Stimulated activated naive B cell treated with anti-CD40 and anti-IgM and Interleukin-4, amounts not matched to agents 10 μg/mL and 1 μg/mL and 100 μg/mL, for 72 hours (primary cell): ENCODE data around the gene NEMP2.

Experiments used
- ATAC-seq, 2 donors: fragments of 150-1000 bp; cut with Tn5 transposase; replicated peaks; 2 replicates each; pipeline ENCODE4 v1.10.0; 2021; ENCODE audit warnings: moderate library complexity in 1 of 2
- DNase-seq: peaks from one replicate; pipeline ENCODE4 v3.0.0; 2021
- H3K27ac Mint-ChIP-seq: one replicate; pipeline ENCODE4 v1.8.0; 2022; ENCODE audit warnings: mild to moderate bottlenecking, mixed read lengths
- H3K27me3 Mint-ChIP-seq, 2 donors: one replicate each; pipeline ENCODE4 v1.8.0; 2022; ENCODE audit warnings: mixed read lengths in 2 of 2
- H3K36me3 Mint-ChIP-seq, 2 donors: one replicate each; pipeline ENCODE4 v1.8.0; 2022; ENCODE audit warnings: mixed read lengths in 2 of 2, mild to moderate bottlenecking in 1 of 2
- H3K4me1 Mint-ChIP-seq, 2 donors: one replicate each; pipeline ENCODE4 v1.8.0; 2022; ENCODE audit warnings: mixed read lengths in 2 of 2, mild to moderate bottlenecking in 1 of 2
- H3K4me3 Mint-ChIP-seq, 2 donors: one replicate each; pipeline ENCODE4 v1.8.0; 2022; ENCODE audit warnings: mild to moderate bottlenecking in 2 of 2, mixed read lengths in 2 of 2, moderate library complexity in 1 of 2
- H3K9me3 Mint-ChIP-seq, 2 donors: one replicate each; pipeline ENCODE4 v1.8.0; 2022; ENCODE audit warnings: mixed read lengths in 2 of 2, mild to moderate bottlenecking in 1 of 2

Gene NEMP2

GRCh38 chr2:190570871-190571270, 36.3 kb upstream of the NEMP2 start:
- H3K27ac Mint-ChIP-seq: no peak overlapping the region
- H3K4me3 Mint-ChIP-seq: no peak overlapping the region
- no peaks in the 10 kb centered on the region for H3K27me3 Mint-ChIP-seq
- H3K9me3 Mint-ChIP-seq: peaks cover 12 to 20% of the 10 kb centered on the region in 2 donors
- H3K4me1 Mint-ChIP-seq: no peaks in the 10 kb centered on the region
- no peak for DNase-seq
- ATAC-seq: no peak
- H3K36me3 Mint-ChIP-seq: peaks cover 8 to 22% of the 10 kb centered on the region in 2 donors

GRCh38 chr2:190569994-190570755, 35.7 kb upstream of the NEMP2 start:
- peaks cover 12 to 21% of the 10 kb centered on the region in 2 donors for H3K9me3 Mint-ChIP-seq
- no peaks in the 10 kb centered on the region for H3K27me3 Mint-ChIP-seq
- no peaks in the 10 kb centered on the region for H3K4me1 Mint-ChIP-seq
- peaks cover 8 to 25% of the 10 kb centered on the region in 2 donors for H3K36me3 Mint-ChIP-seq
- no peak overlapping the region for H3K27ac Mint-ChIP-seq
- no peak for DNase-seq
- no peak overlapping the region for H3K4me3 Mint-ChIP-seq
- peak in 1 of 2 donors; percentile 33 for ATAC-seq

GRCh38 chr2:190564838-190565237, 30.3 kb upstream of the NEMP2 start:
- Mint-ChIP-seq H3K4me3 (no peak overlapping the region), H3K27me3 (no peaks in the 10 kb centered on the region), H3K4me1 (peaks cover 6 to 7% of the 10 kb centered on the region in 2 donors), H3K9me3 (peaks cover 14 to 24% of the 10 kb centered on the region in 2 donors), H3K36me3 (peaks cover 8 to 28% of the 10 kb centered on the region in 2 donors), H3K27ac (no peak overlapping the region)
- ATAC-seq: no peak
- DNase-seq: no peak

DNA sequence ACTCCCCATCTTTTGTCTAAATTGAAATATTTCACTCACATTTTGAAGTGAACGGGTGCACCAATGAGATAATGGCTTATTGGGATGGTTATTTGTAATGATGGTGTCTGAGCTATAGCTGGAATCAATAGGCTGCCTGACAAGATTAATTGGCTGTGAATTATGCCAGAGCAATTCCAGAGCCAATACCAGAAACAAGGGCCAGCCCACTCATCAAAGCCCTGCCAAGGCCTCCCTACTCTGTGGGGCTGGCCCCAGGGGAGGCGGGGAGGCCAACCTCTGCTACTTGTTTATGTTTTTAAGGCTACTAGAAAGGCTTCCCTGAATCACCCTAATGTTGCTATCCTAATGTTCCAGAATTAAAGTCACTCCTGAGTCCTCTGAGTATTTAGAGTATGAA, 29.1 kb upstream of the NEMP2 start:
- Mint-ChIP-seq H3K9me3 (peaks cover 14 to 24% of the 10 kb centered on the region in 2 donors), H3K27me3 (no peaks in the 10 kb centered on the region), H3K4me3 (no peak overlapping the region), H3K4me1 (peaks cover 6 to 7% of the 10 kb centered on the region in 2 donors), H3K36me3 (peaks cover 8 to 28% of the 10 kb centered on the region in 2 donors), H3K27ac (no peak overlapping the region)
- no peak for ATAC-seq
- DNase-seq: no peak

GRCh38 chr2:190563109-190563508, 28.6 kb upstream of the NEMP2 start:
- Mint-ChIP-seq H3K4me3 (no peak overlapping the region), H3K36me3 (peaks cover 7 to 28% of the 10 kb centered on the region in 2 donors), H3K9me3 (peaks cover 14 to 23% of the 10 kb centered on the region in 2 donors), H3K4me1 (peaks cover 6 to 7% of the 10 kb centered on the region in 2 donors), H3K27ac (peak overlapping the region; percentile 44), H3K27me3 (no peaks in the 10 kb centered on the region)
- peak; percentile 44 to 57 for ATAC-seq
- DNase-seq: no peak

- ATAC-seq (no peak), DNase-seq (no peak)
- Mint-ChIP-seq H3K36me3 (peaks cover 6 to 21% of the 10 kb centered on the region in 2 donors), H3K27me3 (no peaks in the 10 kb centered on the region), H3K4me3 (no peak overlapping the region), H3K27ac (no peak overlapping the region), H3K9me3 (peaks cover 7 to 17% of the 10 kb centered on the region in 2 donors), H3K4me1 (peaks cover 6 to 7% of the 10 kb centered on the region in 2 donors)
Measured at GRCh38 chr2:190562121-190562520, 27.6 kb upstream of the NEMP2 start.

DNA sequence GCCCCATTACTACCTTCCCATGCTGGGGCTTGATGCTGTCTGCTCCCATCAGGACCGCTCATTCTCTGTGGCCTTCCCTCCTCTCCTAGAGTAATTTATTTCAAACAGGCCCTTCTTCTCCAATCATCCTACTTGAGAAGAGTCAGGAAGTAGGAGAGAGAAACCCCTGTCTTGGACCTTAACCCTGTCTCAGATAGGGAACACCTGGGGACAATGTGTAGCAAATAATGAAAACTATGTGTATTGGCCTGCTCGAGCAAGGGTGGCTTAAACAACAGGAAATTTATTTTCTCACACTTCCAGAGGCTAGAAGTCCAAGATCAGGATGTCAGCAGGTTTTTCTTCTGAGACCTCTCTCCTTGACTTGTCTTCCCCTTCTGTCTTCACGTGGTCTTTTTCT, 26.6 kb upstream of the NEMP2 start:
- H3K9me3 Mint-ChIP-seq: peaks cover 2 to 6% of the 10 kb centered on the region in 2 donors
- peaks cover under 1 to 13% of the 10 kb centered on the region in 2 donors for H3K36me3 Mint-ChIP-seq
- H3K27me3 Mint-ChIP-seq: no peaks in the 10 kb centered on the region
- no peak overlapping the region for H3K27ac Mint-ChIP-seq
- no peak overlapping the region for H3K4me3 Mint-ChIP-seq
- ATAC-seq (no peak), DNase-seq (no peak)
- peaks cover 6 to 7% of the 10 kb centered on the region in 2 donors for H3K4me1 Mint-ChIP-seq

DNA sequence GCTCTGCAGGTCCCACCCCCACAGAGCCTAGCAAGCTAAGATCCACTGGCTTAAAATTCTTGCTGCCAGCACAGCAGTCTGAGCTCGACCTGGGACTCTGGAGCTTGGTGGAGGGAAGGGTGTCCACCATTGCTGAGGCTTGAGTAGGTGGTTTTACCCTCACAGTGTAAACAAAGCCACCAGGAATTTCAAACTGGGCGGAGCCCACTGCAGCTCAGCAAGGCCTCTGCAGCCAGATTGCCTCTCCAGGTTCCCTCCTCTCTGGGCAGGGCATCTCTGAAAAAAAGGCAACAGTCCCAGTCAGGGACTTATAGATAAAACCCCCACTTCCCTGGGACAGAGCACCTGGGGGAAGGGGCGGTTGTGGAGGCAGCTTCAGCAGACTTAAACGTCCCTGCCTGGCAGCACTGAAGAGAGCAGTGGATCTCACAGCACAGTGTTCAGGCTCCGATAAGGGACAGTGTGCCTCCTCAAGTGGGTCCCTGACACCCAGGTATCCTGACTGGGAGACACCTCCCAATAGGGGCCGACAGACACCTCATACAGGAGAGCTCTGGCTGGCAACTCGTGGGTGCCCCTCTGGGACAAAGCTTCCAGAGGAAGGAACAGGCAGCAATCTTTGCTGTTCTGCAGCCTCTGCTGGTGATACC, 20.0 kb upstream of the NEMP2 start:
- Mint-ChIP-seq H3K27me3 (no peaks in the 10 kb centered on the region), H3K4me3 (no peak overlapping the region), H3K36me3 (peaks cover 4 to 16% of the 10 kb centered on the region in 2 donors), H3K4me1 (peaks cover 4 to 8% of the 10 kb centered on the region in 2 donors), H3K9me3 (peaks cover 2 to 5% of the 10 kb centered on the region in 2 donors), H3K27ac (no peak overlapping the region)
- DNase-seq (no peak), ATAC-seq (no peak)

DNA sequence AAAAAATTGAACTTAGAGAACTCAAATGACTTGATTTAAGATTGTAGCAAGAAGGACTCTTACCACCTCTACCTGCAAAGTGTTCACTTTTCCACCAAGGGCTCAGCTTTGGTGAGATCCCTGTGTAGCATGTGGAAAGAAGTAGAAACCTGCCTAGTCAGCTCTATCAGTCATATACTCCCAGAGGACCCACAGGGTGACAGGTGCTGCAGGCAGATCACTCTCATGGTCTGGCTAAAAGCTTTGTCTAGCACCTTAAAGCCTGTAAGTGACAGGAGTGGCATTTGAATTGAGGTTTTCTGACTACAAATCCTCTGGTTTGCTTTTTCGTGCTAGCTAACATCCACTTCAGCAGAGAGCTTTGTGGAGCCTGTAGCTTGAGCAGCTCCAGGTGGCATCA, 18.7 kb upstream of the NEMP2 start:
- no peak overlapping the region for H3K27ac Mint-ChIP-seq
- no peak overlapping the region for H3K4me3 Mint-ChIP-seq
- H3K27me3 Mint-ChIP-seq: no peaks in the 10 kb centered on the region
- DNase-seq (no peak), ATAC-seq (no peak)
- peaks cover 4 to 8% of the 10 kb centered on the region in 2 donors for H3K4me1 Mint-ChIP-seq
- peaks cover 4 to 16% of the 10 kb centered on the region in 2 donors for H3K36me3 Mint-ChIP-seq
- H3K9me3 Mint-ChIP-seq: peaks cover 2 to 5% of the 10 kb centered on the region in 2 donors

DNA sequence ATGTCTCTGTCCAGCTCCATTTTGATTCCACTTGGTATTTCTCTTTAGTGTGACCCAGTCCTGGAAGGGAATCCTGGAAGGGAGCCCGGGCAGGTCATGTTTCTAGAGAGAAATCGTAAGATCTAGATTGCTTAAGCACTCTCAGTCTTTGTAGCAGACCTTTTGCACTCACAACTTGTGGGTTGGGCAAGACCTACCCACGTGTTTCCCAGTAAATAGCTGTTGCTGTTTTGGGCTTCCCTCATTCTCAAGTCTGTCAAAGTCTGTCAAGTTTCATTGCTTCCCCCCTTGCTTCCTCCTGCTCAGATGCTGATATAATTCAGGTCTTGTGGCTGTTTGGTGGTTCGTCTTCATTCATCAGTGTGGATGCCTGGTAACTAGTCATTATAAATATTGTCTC, 17.4 kb upstream of the NEMP2 start:
- Mint-ChIP-seq H3K9me3 (peaks cover 2 to 5% of the 10 kb centered on the region in 2 donors), H3K4me1 (peaks cover 4 to 8% of the 10 kb centered on the region in 2 donors), H3K27me3 (no peaks in the 10 kb centered on the region), H3K4me3 (no peak overlapping the region), H3K36me3 (peaks cover 4 to 16% of the 10 kb centered on the region in 2 donors), H3K27ac (no peak overlapping the region)
- DNase-seq (no peak), ATAC-seq (peak; percentile 69)

- no peak for ATAC-seq
- no peak overlapping the region for H3K27ac Mint-ChIP-seq
- H3K4me1 Mint-ChIP-seq: peaks cover 4 to 8% of the 10 kb centered on the region in 2 donors
- peaks cover 0 to 5% of the 10 kb centered on the region in 2 donors for H3K36me3 Mint-ChIP-seq
- H3K27me3 Mint-ChIP-seq: no peaks in the 10 kb centered on the region
- H3K4me3 Mint-ChIP-seq: no peak overlapping the region
- H3K9me3 Mint-ChIP-seq: no peaks in the 10 kb centered on the region
- DNase-seq: no peak
Measured at GRCh38 chr2:190550137-190550536, 15.6 kb upstream of the NEMP2 start.

- H3K4me1 Mint-ChIP-seq: peaks cover 4 to 8% of the 10 kb centered on the region in 2 donors
- H3K27ac Mint-ChIP-seq: no peak overlapping the region
- no peak for ATAC-seq
- DNase-seq: no peak
- peaks cover 2 to 6% of the 10 kb centered on the region in 2 donors for H3K36me3 Mint-ChIP-seq
- peaks cover 0 to 2% of the 10 kb centered on the region in 2 donors for H3K9me3 Mint-ChIP-seq
- H3K27me3 Mint-ChIP-seq: no peaks in the 10 kb centered on the region
- no peak overlapping the region for H3K4me3 Mint-ChIP-seq
Measured at GRCh38 chr2:190547886-190548285, 13.4 kb upstream of the NEMP2 start.

DNA sequence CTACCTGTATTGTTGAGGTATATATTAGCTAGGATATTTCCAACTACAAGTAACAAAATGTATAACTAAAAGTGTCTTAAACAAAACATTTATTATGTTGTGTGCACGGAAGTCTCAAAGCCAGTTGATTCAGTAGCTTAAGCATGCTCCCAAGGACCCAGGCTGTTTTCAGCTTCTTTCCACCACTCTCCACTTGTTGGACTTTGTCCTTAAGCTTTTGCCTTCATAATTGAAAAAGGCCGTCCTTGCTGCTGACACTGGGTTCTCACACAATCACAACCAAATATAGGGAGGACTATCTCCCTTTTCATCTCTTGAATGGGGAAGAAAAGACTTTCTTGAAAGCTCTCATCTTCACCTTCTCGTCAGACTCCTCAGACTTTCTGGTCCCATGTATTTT, 12.2 kb upstream of the NEMP2 start:
- H3K4me1 Mint-ChIP-seq: peaks cover under 1 to 2% of the 10 kb centered on the region in 2 donors
- H3K9me3 Mint-ChIP-seq: peaks cover 4 to 10% of the 10 kb centered on the region in 2 donors
- no peaks in the 10 kb centered on the region for H3K27me3 Mint-ChIP-seq
- ATAC-seq: no peak
- no peak overlapping the region for H3K27ac Mint-ChIP-seq
- no peak for DNase-seq
- H3K36me3 Mint-ChIP-seq: peaks cover 11 to 13% of the 10 kb centered on the region in 2 donors
- H3K4me3 Mint-ChIP-seq: no peak overlapping the region

- H3K9me3 Mint-ChIP-seq: peaks cover 11 to 13% of the 10 kb centered on the region in 2 donors
- no peaks in the 10 kb centered on the region for H3K27me3 Mint-ChIP-seq
- no peak overlapping the region for H3K4me3 Mint-ChIP-seq
- no peaks in the 10 kb centered on the region for H3K4me1 Mint-ChIP-seq
- DNase-seq: no peak
- no peak for ATAC-seq
- H3K36me3 Mint-ChIP-seq: peaks cover 17 to 22% of the 10 kb centered on the region in 2 donors
- H3K27ac Mint-ChIP-seq: no peak overlapping the region
Measured at GRCh38 chr2:190545555-190546385, 11.2 kb upstream of the NEMP2 start.
